GM18520 (cell line): ENCODE data around the gene PEX14.
"Not testable (repeated sequence)": the region's sequence is repeated elsewhere in the genome, so short reads cannot be mapped to it uniquely, and the experiment has no call there.

Experiments
- ATAC-seq: cut with Tn5 transposase; IDR thresholded peaks from one replicate; pipeline ENCODE4 v1.9.1; 2021; ENCODE audit not compliant: unreplicated experiment

Gene PEX14

GRCh38 chr1:10450156-10450814 lies 24.5 kb upstream of the PEX14 start:
- ATAC-seq = no peak

GRCh38 chr1:10450836-10451235 lies 23.9 kb upstream of the PEX14 start:
- ATAC-seq = no peak

GRCh38 chr1:10451287-10451686 lies 23.5 kb upstream of the PEX14 start:
- ATAC-seq = no peak

- ATAC-seq = no peak
Measured at GRCh38 chr1:10456048-10456447, 18.7 kb upstream of the PEX14 start.

- ATAC-seq = no peak
Measured at GRCh38 chr1:10456661-10457060, 18.1 kb upstream of the PEX14 start.

GRCh38 chr1:10457462-10457861 lies 17.3 kb upstream of the PEX14 start:
- ATAC-seq = not testable (repeated sequence)

GRCh38 chr1:10457875-10458274 lies 16.9 kb upstream of the PEX14 start:
- ATAC-seq = no peak

GRCh38 chr1:10459184-10459583 lies 15.6 kb upstream of the PEX14 start:
- ATAC-seq = no peak

- ATAC-seq = no peak
Measured at GRCh38 chr1:10467078-10467477, 7.7 kb upstream of the PEX14 start.

- no peak for ATAC-seq
Measured at GRCh38 chr1:10470043-10470442, 4.7 kb upstream of the PEX14 start.

- ATAC-seq = no peak
Measured at GRCh38 chr1:10471411-10472219, 3.1 kb upstream of the PEX14 start.

- ATAC-seq = peak; percentile 67
Measured at GRCh38 chr1:10472220-10473144, 2.3 kb upstream of the PEX14 start, which contains the start of gene DFFA. TSS of gene DFFA (minus strand) at chr1:10472529. CDS start at chr1:10472458, 71 bp downstream.

- ATAC-seq = no peak
Measured at GRCh38 chr1:10473145-10473765, 1.5 kb upstream of the PEX14 start.

GRCh38 chr1:10474309-10474612 lies 489 bp upstream of the PEX14 start:
- ATAC-seq = not testable (repeated sequence)

- no peak for ATAC-seq
Measured at GRCh38 chr1:10475510-10475909, 760 bp downstream of the PEX14 start.

- no peak for ATAC-seq
Measured at GRCh38 chr1:10479296-10479695, 4.5 kb downstream of the PEX14 start.

GRCh38 chr1:10480614-10481013 lies 5.9 kb downstream of the PEX14 start:
- no peak for ATAC-seq

GRCh38 chr1:10484521-10484920 lies 9.8 kb downstream of the PEX14 start:
- ATAC-seq = no peak

GRCh38 chr1:10489291-10490055 lies 14.7 kb downstream of the PEX14 start:
- ATAC-seq = no peak

- ATAC-seq = no peak
Measured at GRCh38 chr1:10490286-10490970, 15.7 kb downstream of the PEX14 start.
